HL-60 (cell line): ENCODE data around the gene RTF1.

Experiments
- CTCF ChIP-seq: IDR thresholded peaks from one replicate; pipeline ENCODE4 v1.5.1; 2011; ENCODE audit warnings: low read length, control low read depth, inconsistent platforms; ENCODE audit not compliant: insufficient read depth
- GABPA ChIP-seq: IDR thresholded peaks from 2 replicates; pipeline ENCODE4 v1.6.1; 2012; ENCODE audit warnings: low read depth
- POLR2AphosphoS5 ChIP-seq: IDR thresholded peaks from 2 replicates; pipeline ENCODE4 v1.6.1; 2012; ENCODE audit warnings: low read depth
- REST ChIP-seq: IDR thresholded peaks from 2 replicates; pipeline ENCODE4 v1.6.1; 2012; ENCODE audit warnings: low read depth; ENCODE audit not compliant: insufficient replicate concordance
- SPI1 ChIP-seq: IDR thresholded peaks from 2 replicates; pipeline ENCODE4 v1.6.1; 2012; ENCODE audit warnings: low read depth, mild to moderate bottlenecking, borderline replicate concordance

- TF ChIP-seq GABPA (no peak), CTCF (no peak), SPI1 (no peak), REST (no peak), POLR2AphosphoS5 (no peak)
Measured at GRCh38 chr15:41387646-41388045, 29.2 kb upstream of the RTF1 start.
